GM21447 (cell line): ENCODE results near the gene PAX5.

Source experiments
- ATAC-seq: cut with Tn5 transposase; IDR thresholded peaks from one replicate; pipeline ENCODE4 v1.9.1; 2021; ENCODE audit not compliant: unreplicated experiment

Gene PAX5

GRCh38 chr9:36817160-36817834 lies 216.8 kb downstream of the PAX5 start:
- ATAC-seq = no peak

- ATAC-seq = no peak
Measured at GRCh38 chr9:36816371-36816770, 217.7 kb downstream of the PAX5 start.

GRCh38 chr9:36815566-36816348 lies 218.3 kb downstream of the PAX5 start:
- ATAC-seq = no peak

GRCh38 chr9:36815023-36815422 lies 219.0 kb downstream of the PAX5 start:
- ATAC-seq = no peak

GRCh38 chr9:36813154-36813553 lies 220.9 kb downstream of the PAX5 start:
- ATAC-seq = no peak

- no peak for ATAC-seq
Measured at GRCh38 chr9:36812556-36812955, 221.5 kb downstream of the PAX5 start.

- ATAC-seq = no peak
Measured at GRCh38 chr9:36808251-36808650, 225.8 kb downstream of the PAX5 start.

GRCh38 chr9:36803961-36804360 lies 230.1 kb downstream of the PAX5 start:
- no peak for ATAC-seq

GRCh38 chr9:36802201-36802920 lies 231.7 kb downstream of the PAX5 start:
- no peak for ATAC-seq

- no peak for ATAC-seq
Measured at GRCh38 chr9:36800455-36800854, 233.6 kb downstream of the PAX5 start.

GRCh38 chr9:36798350-36799065 lies 235.6 kb downstream of the PAX5 start:
- no peak for ATAC-seq

- ATAC-seq = no peak
Measured at GRCh38 chr9:36797471-36798220, 236.4 kb downstream of the PAX5 start.

- ATAC-seq = no peak
Measured at GRCh38 chr9:36796671-36797419, 237.2 kb downstream of the PAX5 start.

GRCh38 chr9:36794461-36794860 lies 239.6 kb downstream of the PAX5 start:
- no peak for ATAC-seq

GRCh38 chr9:36793277-36793676 lies 240.8 kb downstream of the PAX5 start:
- ATAC-seq = no peak

- ATAC-seq = no peak
Measured at GRCh38 chr9:36791222-36791950, 242.7 kb downstream of the PAX5 start.

GRCh38 chr9:36789886-36790285 lies 244.2 kb downstream of the PAX5 start:
- ATAC-seq = no peak

- ATAC-seq = no peak
Measured at GRCh38 chr9:36788534-36788933, 245.5 kb downstream of the PAX5 start.

- no peak for ATAC-seq
Measured at GRCh38 chr9:36787709-36788108, 246.4 kb downstream of the PAX5 start.
